ENCODE measurements around the gene DKK3. TPM values are rescaled to one million over a fixed set of nuclear protein-coding genes. Genes with fewer than 3 reads are reported as not detected.

DKK3 gene
- total and polyA plus RNA-seq, 8 donors = 21.8 to 63.8 (median 37.6) TPM

DNA sequence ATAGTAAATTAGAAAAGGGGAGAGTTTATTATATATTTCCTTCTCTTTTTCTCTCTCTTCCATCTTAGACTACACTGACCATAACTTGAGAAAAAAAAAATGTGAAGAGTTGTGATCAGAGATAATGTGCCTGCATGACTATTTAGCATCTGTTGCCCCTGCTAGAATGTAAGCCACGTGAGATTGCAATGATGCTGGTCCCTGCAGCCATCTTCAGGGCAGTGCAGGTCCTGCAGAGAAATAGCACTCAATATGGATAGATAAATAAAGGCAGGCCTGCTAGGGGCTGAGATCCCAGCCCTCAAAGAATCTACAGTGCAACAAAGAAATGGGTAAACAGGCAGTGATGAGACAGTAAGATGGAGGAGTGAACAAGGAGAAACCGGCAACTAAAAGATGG lies 7.8 kb upstream of the DKK3 start:
- peaks cover 9 to 45% (median 30%) of the 10 kb centered on the region in 4 donors for H3K4me1 ChIP-seq
- 87 to 91% (median 88%) methylated on average over 2 of the region's 2 CpGs for WGBS, 5 donors
- DNase-seq = no peak
- no peaks in the 10 kb centered on the region for H3K9me3 ChIP-seq
- H3K4me3 ChIP-seq = no peak overlapping the region
- no peak for TF ChIP-seq CTCF (IDR thresholded peaks at IDR 0.05)
- TF ChIP-seq EP300 (IDR thresholded peaks at IDR 0.05) = no peak
- no peak for TF ChIP-seq POLR2AphosphoS5 (IDR thresholded peaks at IDR 0.05)
- intact Hi-C loops (cut with DNase I; ENCODE audit: low total_unique reads) = no loop called here
- H3K27me3 ChIP-seq = no peaks in the 10 kb centered on the region
- H3K36me3 ChIP-seq = no peaks in the 10 kb centered on the region
- no peak overlapping the region for H3K27ac ChIP-seq

- TF ChIP-seq CTCF (IDR thresholded peaks at IDR 0.05) (no peak), POLR2AphosphoS5 (IDR thresholded peaks at IDR 0.05) (no peak), POLR2A (IDR thresholded peaks at IDR 0.05) (no peak), EP300 (IDR thresholded peaks at IDR 0.05) (no peak)
- Histone ChIP-seq H3K4me3 (no peak overlapping the region), H3K9me3 (no peaks in the 10 kb centered on the region), H3K4me1 (peaks cover 9 to 37% (median 27%) of the 10 kb centered on the region in 4 donors), H3K27ac (no peak overlapping the region), H3K27me3 (no peaks in the 10 kb centered on the region), H3K36me3 (no peaks in the 10 kb centered on the region)
- intact Hi-C loops (cut with DNase I; ENCODE audit: low total_unique reads) = no loop called here
- DNase-seq = no peak
Measured at GRCh38 chr11:12015486-12015885, 7.1 kb upstream of the DKK3 start.

DNA sequence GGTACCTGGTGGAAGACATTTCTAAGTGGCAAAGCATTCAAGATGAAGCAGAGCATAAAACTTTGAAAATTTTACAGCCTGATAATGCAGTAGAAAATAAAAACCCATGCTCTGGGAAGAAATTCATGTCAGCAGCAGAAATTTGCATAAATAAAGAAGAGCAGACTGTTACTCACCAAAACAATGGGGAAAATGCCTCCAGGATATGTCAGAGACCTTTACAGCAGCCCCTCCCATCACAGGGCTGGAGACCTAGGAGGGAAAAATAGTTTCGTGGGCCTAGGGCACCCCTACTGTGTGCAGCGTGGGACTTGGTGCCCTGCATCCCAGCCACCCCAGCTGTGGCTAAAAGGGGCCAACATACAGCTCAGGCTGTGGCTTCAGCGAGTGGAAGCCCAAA lies 5.4 kb upstream of the DKK3 start:
- TF ChIP-seq POLR2AphosphoS5 (IDR thresholded peaks at IDR 0.05) (no peak), EP300 (IDR thresholded peaks at IDR 0.05) (no peak), CTCF (IDR thresholded peaks at IDR 0.05) (no peak), POLR2A (IDR thresholded peaks at IDR 0.05) (no peak)
- 76 to 100% (median 85%) methylated on average over 3 of the region's 3 CpGs for WGBS, 5 donors
- intact Hi-C loops (cut with DNase I; ENCODE audit: low total_unique reads) = no loop called here

DNA sequence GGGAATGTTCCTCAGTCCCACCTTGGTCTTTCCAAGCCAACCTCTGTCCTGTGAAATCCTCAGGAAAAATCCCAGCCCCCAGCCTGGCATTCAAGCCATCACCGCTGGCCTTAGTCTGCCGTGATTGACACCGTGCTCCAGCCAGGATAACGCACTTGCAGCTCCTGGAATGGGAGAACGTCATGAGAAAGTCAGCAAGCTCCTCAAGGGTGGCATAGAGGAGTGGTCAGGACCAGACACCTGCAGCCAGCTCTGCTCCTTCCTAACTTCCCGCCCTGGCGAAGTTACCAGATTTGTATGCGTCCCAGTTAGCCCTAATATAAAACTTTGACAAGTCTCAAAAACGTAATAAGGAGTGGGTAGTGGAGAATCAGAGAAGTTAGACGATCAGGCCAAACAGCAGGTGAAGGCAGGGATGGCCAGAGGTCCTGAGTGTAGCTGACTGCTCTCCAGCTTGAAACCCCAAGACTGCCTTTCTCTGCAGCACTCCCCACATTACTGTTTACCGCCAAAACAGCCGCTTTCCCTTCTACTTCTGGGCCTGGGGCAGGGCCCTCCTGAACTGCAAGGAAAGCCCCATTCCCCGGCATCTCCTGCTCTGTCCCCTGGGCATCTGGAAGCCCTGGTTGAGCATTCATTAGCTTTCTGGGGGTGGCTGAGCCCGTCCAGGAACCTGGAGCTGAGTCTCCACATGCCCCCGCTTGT lies 1.3 kb upstream of the DKK3 start:
- Histone ChIP-seq H3K27ac (peak overlapping the region in 1 of 5 donors; percentile 78), H3K4me3 (peak overlapping the region; percentile 59 to 76 (median 67)), H3K4me1 (peaks cover 16 to 45% (median 28%) of the 10 kb centered on the region in 4 donors), H3K9me3 (no peaks in the 10 kb centered on the region), H3K36me3 (no peaks in the 10 kb centered on the region), H3K27me3 (peaks cover 0 to 34% (median 24%) of the 10 kb centered on the region in 3 donors)
- WGBS, 5 donors = 62 to 78% (median 64%) methylated on average over 12 to 15 of the region's 15 CpGs
- TF ChIP-seq POLR2AphosphoS5 (IDR thresholded peaks at IDR 0.05) (no peak), EP300 (IDR thresholded peaks at IDR 0.05) (no peak), CTCF (IDR thresholded peaks at IDR 0.05) (no peak), POLR2A (IDR thresholded peaks at IDR 0.05) (no peak)
- intact Hi-C loops (cut with DNase I; ENCODE audit: low total_unique reads) = no loop called here
- no peak for DNase-seq

More for the DNA sequence above, 5.4 kb upstream of the DKK3 start:
- Histone ChIP-seq H3K27ac (no peak overlapping the region), H3K4me1 (peaks cover 9 to 29% (median 20%) of the 10 kb centered on the region in 4 donors), H3K9me3 (no peaks in the 10 kb centered on the region), H3K36me3 (no peaks in the 10 kb centered on the region), H3K4me3 (no peak overlapping the region), H3K27me3 (peaks cover 0 to 14% (median 12%) of the 10 kb centered on the region in 3 donors)
- DNase-seq = no peak
